Body of pancreas (tissue), 4 donors: ENCODE measurements around the gene OSBPL10. TPM values are rescaled to one million over a fixed set of nuclear protein-coding genes. Genes with fewer than 3 reads are reported as not detected.

Experiments used
- ATAC-seq: fragments of 150-250 bp; one replicate; pipeline ENCODE4 v1.9.1; 2016
- DNase-seq, 4 donors: peaks; one replicate each; pipeline ENCODE4 v3.0.0-alpha.2; 2019
- H3K27ac ChIP-seq, 4 donors: fragments of 200-600 bp; sonication (generic); 1 replicate in 3 of 4; 2 replicates in 1 of 4; pipeline versions ENCODE4 v1.5.1 to v1.6.1; 2016 to 2019; ENCODE audit warnings: mild to moderate bottlenecking in 1 of 4, mixed read lengths in 1 of 4, moderate library complexity in 1 of 4
- H3K27me3 ChIP-seq, 2 donors: fragments of 200-600 bp; sonication (generic); one replicate each; pipeline ENCODE4 v1.6.0; 2016; ENCODE audit warnings: mild to moderate bottlenecking in 1 of 2
- H3K36me3 ChIP-seq, 2 donors: fragments of 200-600 bp; sonication (generic); replicated peaks in 1 of 2; 2 replicates each; pipeline ENCODE4 v1.5.1; 2016; ENCODE audit warnings: low read depth in 2 of 2; ENCODE audit not compliant: insufficient read depth in 1 of 2
- H3K4me1 ChIP-seq: fragments of 200-600 bp; sonication (generic); one replicate; pipeline ENCODE4 v1.6.0; 2016
- H3K4me3 ChIP-seq, 2 donors: fragments of 200-600 bp; sonication (generic); 1 replicate in 1 of 2; 2 replicates in 1 of 2; pipeline ENCODE4 v1.5.1; 2016 to 2019
- H3K9me3 ChIP-seq, 3 donors: fragments of 200-600 bp; sonication (generic); 1 replicate in 2 of 3; 2 replicates in 1 of 3; pipeline ENCODE4 v1.5.1; 2016
- CTCF ChIP-seq, 7 experiments: fragments of 450-650 bp in 4 of 7; fragments of 200-600 bp in 3 of 7; sonication (generic) in 3 of 7; IDR thresholded peaks; one replicate each; pipeline ENCODE4 v1.5.1; 2016 to 2019; ENCODE audit warnings: antibody characterized with exemption in 7 of 7
- POLR2A ChIP-seq, 3 donors: fragments of 450-650 bp; IDR thresholded peaks; one replicate each; pipeline ENCODE4 v1.6.1; 2016; ENCODE audit warnings: antibody characterized with exemption in 3 of 3, mild to moderate bottlenecking in 2 of 3
- WGBS, 2 donors: methylation state at CpG; one replicate each; pipeline ENCODE4 v1.1.5; 2017; 5-methylcytosine and 5-hydroxymethylcytosine counted together
- intact Hi-C: fragments of 100-400 bp; cut with DNase I; formaldehyde crosslinking; loops from one replicate; pipeline ENCODE4 v1.15.1; 2023
- total RNA-seq, 2 donors: library from RNA; depleted of rRNA; stranded (reverse); fragments of >200 nt; gene quantifications; one replicate each; pipeline ENCODE4 v1.1.0, GENCODE V29; 2016

The OSBPL10 gene
- total RNA-seq, 2 donors from 2014 or later, result 3.4 to 27.0 TPM

- WGBS, 2 donors, result 59% methylated on average over 4 of the region's 4 CpGs
- TF ChIP-seq POLR2A (IDR thresholded peaks at IDR 0.05) (no peak), CTCF (IDR thresholded peaks at IDR 0.05) (no peak)
- H3K9me3 ChIP-seq, result no peaks in the 10 kb centered on the region
Observed at GRCh38 chr3:31776016-31776415, 205.0 kb downstream of the OSBPL10 start.

DNA sequence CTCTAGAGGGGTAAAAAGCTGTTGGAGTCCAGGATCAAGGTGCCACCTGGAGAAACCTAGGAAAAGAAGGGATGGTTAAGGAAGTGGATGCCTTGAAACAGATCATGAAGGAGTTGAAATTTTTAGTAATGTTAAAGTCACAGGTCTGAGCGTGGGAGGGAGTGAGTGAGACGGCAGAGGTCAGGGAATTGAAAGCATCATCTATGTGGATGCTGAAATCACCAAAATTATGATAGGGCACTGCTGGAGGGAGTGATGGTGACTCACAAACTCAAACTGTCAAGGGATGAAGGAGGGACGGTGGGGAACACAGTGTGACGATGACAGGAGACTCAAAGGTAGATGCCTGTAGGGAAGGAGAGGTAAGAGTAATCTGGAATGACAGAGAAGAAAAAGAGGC, 205.7 kb downstream of the OSBPL10 start:
- no peaks in the 10 kb centered on the region for H3K4me1 ChIP-seq
- ATAC-seq (no peak), DNase-seq (no peak)
- TF ChIP-seq POLR2A (IDR thresholded peaks at IDR 0.05) (no peak), CTCF (IDR thresholded peaks at IDR 0.05) (no peak)
- H3K27me3 ChIP-seq, result no peaks in the 10 kb centered on the region
- H3K27ac ChIP-seq, result no peak overlapping the region
- intact Hi-C loops, result no loop called here
- no peaks in the 10 kb centered on the region for H3K36me3 ChIP-seq
- H3K4me3 ChIP-seq, result no peak overlapping the region
- H3K9me3 ChIP-seq, result no peaks in the 10 kb centered on the region
- 80 to 89% methylated on average over 4 of the region's 4 CpGs for WGBS, 2 donors

More at GRCh38 chr3:31776016-31776415, 205.0 kb downstream of the OSBPL10 start:
- no peak overlapping the region for H3K27ac ChIP-seq
- intact Hi-C loops, result no loop called here
- no peaks in the 10 kb centered on the region for H3K4me1 ChIP-seq
- no peaks in the 10 kb centered on the region for H3K36me3 ChIP-seq
- no peak overlapping the region for H3K4me3 ChIP-seq
- DNase-seq (no peak), ATAC-seq (no peak)
- no peaks in the 10 kb centered on the region for H3K27me3 ChIP-seq

GRCh38 chr3:31772758-31773473, 208.1 kb downstream of the OSBPL10 start:
- ATAC-seq (no peak), DNase-seq (no peak)
- H3K4me1 ChIP-seq, result no peaks in the 10 kb centered on the region
- 72 to 80% methylated on average over 7 of the region's 7 CpGs for WGBS, 2 donors
- no peak overlapping the region for H3K4me3 ChIP-seq
- no peaks in the 10 kb centered on the region for H3K27me3 ChIP-seq
- no peak for TF ChIP-seq CTCF (IDR thresholded peaks at IDR 0.05)
- no peak overlapping the region for H3K27ac ChIP-seq
- H3K36me3 ChIP-seq, result no peaks in the 10 kb centered on the region
- intact Hi-C loops, result no loop called here
- no peaks in the 10 kb centered on the region for H3K9me3 ChIP-seq

DNA sequence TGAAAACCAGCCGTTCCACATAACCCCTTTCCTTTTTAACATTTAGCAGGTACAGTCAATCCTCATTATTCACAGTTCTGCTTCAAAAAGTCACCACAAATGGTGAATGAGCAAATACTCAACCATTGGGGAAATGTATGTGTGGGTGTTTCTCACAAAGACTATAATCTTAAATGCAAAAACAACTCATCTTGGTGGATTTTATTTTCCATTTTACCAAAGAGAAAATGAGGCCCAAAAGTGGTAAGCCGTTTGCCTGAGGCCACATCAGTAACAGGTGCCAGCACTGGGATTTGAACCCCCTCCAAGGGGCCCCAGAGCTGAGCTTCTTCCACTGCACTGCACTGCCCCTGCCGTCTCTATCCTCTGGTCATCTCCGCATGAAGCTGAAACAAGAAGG, 208.8 kb downstream of the OSBPL10 start:
- intact Hi-C loops, result no loop called here
- H3K9me3 ChIP-seq, result no peaks in the 10 kb centered on the region

More for the DNA sequence above, 208.8 kb downstream of the OSBPL10 start:
- H3K27ac ChIP-seq, result no peak overlapping the region
- no peak for DNase-seq
- 75 to 78% methylated on average over 4 of the region's 4 CpGs for WGBS, 2 donors
- TF ChIP-seq CTCF (IDR thresholded peaks at IDR 0.05) (no peak), POLR2A (IDR thresholded peaks at IDR 0.05) (no peak)
- no peaks in the 10 kb centered on the region for H3K36me3 ChIP-seq
- no peaks in the 10 kb centered on the region for H3K4me1 ChIP-seq
- H3K4me3 ChIP-seq, result no peak overlapping the region
- ATAC-seq, result no peak
- no peaks in the 10 kb centered on the region for H3K27me3 ChIP-seq
